SK-N-MC (cell line): ENCODE results near the gene RAB13.

Source experiments
- EZH2 ChIP-seq: fragments of 200-600 bp; sonication (generic); IDR thresholded peaks from one replicate; pipeline ENCODE4 v1.6.1; 2017; ENCODE audit warnings: antibody characterized with exemption
- POLR2AphosphoS5 ChIP-seq: IDR thresholded peaks from 2 replicates; pipeline ENCODE4 v1.6.1; 2012; ENCODE audit warnings: mild to moderate bottlenecking, low read depth, low read length, borderline replicate concordance

DNA sequence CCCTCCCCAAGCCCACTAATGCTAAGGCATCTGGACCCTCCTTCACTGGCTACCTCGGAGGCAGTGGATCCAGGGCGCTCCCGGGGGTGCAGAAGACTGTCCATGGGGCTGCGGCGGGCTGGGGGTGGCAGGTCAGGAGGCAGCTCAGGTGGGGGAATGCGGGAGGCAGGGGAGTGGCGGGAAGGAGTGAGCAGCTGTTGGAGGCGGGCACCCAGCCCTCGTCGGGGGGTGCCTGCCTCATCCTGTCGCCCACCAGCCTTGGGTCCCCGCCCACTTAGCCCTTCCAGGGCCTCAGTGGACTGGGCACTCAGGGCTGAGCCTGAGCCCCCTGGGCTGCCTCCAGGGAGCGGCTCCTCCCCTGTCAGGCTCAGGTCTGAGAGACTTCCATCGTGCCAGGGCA lies 52.7 kb downstream of the RAB13 start:
- TF ChIP-seq POLR2AphosphoS5 (no peak), EZH2 (no peak)
